Suprapubic skin (tissue), 4 donors: ENCODE measurements around the gene MUC5AC. TPM values are rescaled to one million over a fixed set of nuclear protein-coding genes. Genes with fewer than 3 reads are reported as not detected.

Source experiments
- DNase-seq, 2 donors: peaks; one replicate each; pipeline ENCODE4 v3.0.0-alpha.2; 2019; ENCODE audit warnings: low spot score in 2 of 2
- H3K27ac ChIP-seq: fragments of 200-600 bp; sonication (generic); one replicate; pipeline ENCODE4 v1.5.1; 2019
- H3K27me3 ChIP-seq: fragments of 200-600 bp; sonication (generic); one replicate; pipeline ENCODE4 v1.5.1; 2019
- H3K36me3 ChIP-seq: fragments of 200-600 bp; sonication (generic); one replicate; pipeline ENCODE4 v1.5.1; 2019
- H3K4me1 ChIP-seq: fragments of 200-600 bp; sonication (generic); one replicate; pipeline ENCODE4 v1.5.1; 2019
- H3K4me3 ChIP-seq: fragments of 200-600 bp; sonication (generic); one replicate; pipeline ENCODE4 v1.5.1; 2019; ENCODE audit warnings: mild to moderate bottlenecking
- H3K9me3 ChIP-seq: fragments of 200-600 bp; sonication (generic); one replicate; pipeline ENCODE4 v1.5.1; 2019
- EP300 ChIP-seq: sonication (generic); formaldehyde crosslinking; IDR thresholded peaks from one replicate; pipeline ENCODE4 v1.6.1; 2017; ENCODE audit warnings: antibody characterized with exemption
- POLR2A ChIP-seq, 2 donors: fragments of 450-650 bp; IDR thresholded peaks; one replicate each; pipeline ENCODE4 v1.6.1; 2017; ENCODE audit warnings: antibody characterized with exemption in 2 of 2, mild to moderate bottlenecking in 2 of 2, moderate library complexity in 2 of 2
- POLR2AphosphoS5 ChIP-seq, 3 donors: sonication (generic); formaldehyde crosslinking; IDR thresholded peaks; one replicate each; pipeline ENCODE4 v1.6.1; 2017; ENCODE audit warnings: antibody characterized with exemption in 3 of 3
- WGBS: methylation state at CpG from one replicate; pipeline ENCODE4 v1.1.5; 2018; 5-methylcytosine and 5-hydroxymethylcytosine counted together
- total RNA-seq, 4 donors: library from RNA; depleted of rRNA; stranded (reverse); fragments of >200 nt; gene quantifications; one replicate each; pipeline ENCODE4 v1.1.0, GENCODE V29; 2016
- TF ChIP-seq, protein P1 (sequence below), 2 donors: fragments of 200-600 bp in 1 of 2; fragments of 450-650 bp in 1 of 2; sonication (generic) in 1 of 2; IDR thresholded peaks; one replicate each; pipeline ENCODE4 v1.5.1; 2016 to 2019; ENCODE audit warnings: antibody characterized with exemption in 2 of 2, mild to moderate bottlenecking in 1 of 2, moderate library complexity in 1 of 2

Gene MUC5AC
- total RNA-seq, 4 donors from 2014 or later, result not detected

- Histone ChIP-seq H3K4me1 (peaks cover 21% of the 10 kb centered on the region), H3K27ac (no peak overlapping the region), H3K9me3 (no peaks in the 10 kb centered on the region), H3K4me3 (no peak overlapping the region), H3K27me3 (peaks cover 86% of the 10 kb centered on the region), H3K36me3 (no peaks in the 10 kb centered on the region)
- DNase-seq, result no peak
- no peak for TF ChIP-seq POLR2AphosphoS5 (IDR thresholded peaks at IDR 0.05)
- WGBS, result 84% methylated on average over 4 of the region's 4 CpGs
Measured at GRCh38 chr11:1201395-1202153, 43.8 kb downstream of the MUC5AC start.

DNA sequence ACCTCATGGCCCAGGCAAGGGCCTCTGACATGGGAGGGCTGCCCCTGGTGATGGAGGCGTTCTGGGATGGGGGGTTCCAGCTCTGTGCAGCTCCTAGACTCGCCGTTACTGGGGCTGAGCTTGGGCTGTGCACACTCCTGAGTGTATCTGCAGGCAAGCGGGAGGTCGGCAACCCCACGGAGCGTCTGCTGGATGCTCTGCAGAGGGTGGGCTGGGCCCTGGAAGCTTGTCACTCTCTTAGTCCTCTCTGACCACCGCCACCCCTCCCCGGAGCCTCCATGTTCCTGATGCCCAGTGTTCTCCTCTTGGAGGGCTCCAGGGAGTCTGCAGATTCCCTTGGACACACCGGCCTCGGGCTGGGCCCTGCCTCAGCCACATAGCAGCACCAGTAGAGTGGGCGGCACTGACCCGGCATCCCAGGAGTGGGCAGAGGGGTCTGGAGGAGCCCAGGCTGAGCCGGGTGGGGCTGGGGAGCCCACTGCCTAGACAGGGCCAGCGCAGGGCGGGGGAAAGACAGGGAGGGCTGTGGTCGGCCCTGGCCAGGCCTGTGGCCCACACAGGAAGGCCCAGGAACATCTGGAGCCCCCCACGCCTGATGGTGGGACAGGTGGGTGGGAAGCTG, 44.5 kb downstream of the MUC5AC start:
- Histone ChIP-seq H3K36me3 (no peaks in the 10 kb centered on the region), H3K4me1 (peaks cover 21% of the 10 kb centered on the region), H3K9me3 (no peaks in the 10 kb centered on the region), H3K4me3 (no peak overlapping the region), H3K27me3 (peaks cover 85% of the 10 kb centered on the region), H3K27ac (no peak overlapping the region)
- WGBS, result 18% methylated on average over 11 of the region's 18 CpGs
- no peak for TF ChIP-seq POLR2AphosphoS5 (IDR thresholded peaks at IDR 0.05)
- TF ChIP-seq, protein P1, sequence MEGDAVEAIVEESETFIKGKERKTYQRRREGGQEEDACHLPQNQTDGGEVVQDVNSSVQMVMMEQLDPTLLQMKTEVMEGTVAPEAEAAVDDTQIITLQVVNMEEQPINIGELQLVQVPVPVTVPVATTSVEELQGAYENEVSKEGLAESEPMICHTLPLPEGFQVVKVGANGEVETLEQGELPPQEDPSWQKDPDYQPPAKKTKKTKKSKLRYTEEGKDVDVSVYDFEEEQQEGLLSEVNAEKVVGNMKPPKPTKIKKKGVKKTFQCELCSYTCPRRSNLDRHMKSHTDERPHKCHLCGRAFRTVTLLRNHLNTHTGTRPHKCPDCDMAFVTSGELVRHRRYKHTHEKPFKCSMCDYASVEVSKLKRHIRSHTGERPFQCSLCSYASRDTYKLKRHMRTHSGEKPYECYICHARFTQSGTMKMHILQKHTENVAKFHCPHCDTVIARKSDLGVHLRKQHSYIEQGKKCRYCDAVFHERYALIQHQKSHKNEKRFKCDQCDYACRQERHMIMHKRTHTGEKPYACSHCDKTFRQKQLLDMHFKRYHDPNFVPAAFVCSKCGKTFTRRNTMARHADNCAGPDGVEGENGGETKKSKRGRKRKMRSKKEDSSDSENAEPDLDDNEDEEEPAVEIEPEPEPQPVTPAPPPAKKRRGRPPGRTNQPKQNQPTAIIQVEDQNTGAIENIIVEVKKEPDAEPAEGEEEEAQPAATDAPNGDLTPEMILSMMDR (IDR thresholded peaks at IDR 0.05), result no peak
- no peak for TF ChIP-seq POLR2A (IDR thresholded peaks at IDR 0.05)
- TF ChIP-seq EP300, result no peak
- peak; percentile 54 to 71 for DNase-seq

DNA sequence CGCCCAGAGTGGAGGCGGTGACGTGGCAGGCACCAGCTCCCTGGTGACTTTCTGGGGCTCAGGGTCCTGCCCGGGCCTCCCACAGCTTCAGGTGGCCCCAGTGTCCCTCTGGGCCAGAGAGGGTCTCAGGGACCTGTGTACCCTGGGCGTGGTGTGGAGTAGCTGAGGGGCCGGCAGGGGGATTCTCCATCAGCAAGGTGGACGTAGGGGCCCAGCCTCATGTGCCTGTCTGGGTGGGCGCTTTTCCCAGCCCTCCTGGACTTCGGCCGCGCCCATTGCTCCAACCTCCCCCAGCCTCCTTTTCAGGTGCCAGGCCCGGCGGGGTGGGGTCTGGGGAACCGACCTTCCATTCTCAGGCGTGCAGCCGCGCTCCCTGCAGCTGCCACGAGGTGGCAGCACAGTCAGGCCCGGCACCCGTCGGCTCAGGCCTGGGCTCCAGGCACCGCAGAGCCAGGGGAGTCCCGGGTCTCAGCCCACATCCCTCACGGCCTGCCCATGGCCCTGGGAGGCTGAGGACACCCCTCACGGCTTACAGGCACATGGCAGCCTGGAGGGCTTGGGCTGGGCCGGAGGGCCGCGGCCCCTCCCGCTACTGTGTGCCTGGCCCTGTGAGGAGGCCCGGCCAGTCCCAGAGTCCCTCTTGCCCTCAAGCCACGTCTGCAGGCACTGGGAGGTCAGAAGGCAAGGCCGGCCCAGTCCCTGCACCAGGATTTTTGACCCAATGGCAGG, 45.2 kb downstream of the MUC5AC start:
- no CpG with 5 or more reads among the region's 32 CpGs for WGBS

GRCh38 chr11:1203505-1204271, 45.9 kb downstream of the MUC5AC start:
- WGBS, result 20% methylated on average over 1 of the region's 30 CpGs
- peak; percentile 61 to 76 for DNase-seq

More for the DNA sequence above, 45.2 kb downstream of the MUC5AC start:
- H3K9me3 ChIP-seq, result no peaks in the 10 kb centered on the region
- TF ChIP-seq, protein P1 (IDR thresholded peaks at IDR 0.05), result peak; percentile 67 to 97
- TF ChIP-seq EP300 (no peak), POLR2A (IDR thresholded peaks at IDR 0.05) (no peak), POLR2AphosphoS5 (IDR thresholded peaks at IDR 0.05) (no peak)
- H3K4me1 ChIP-seq, result peaks cover 21% of the 10 kb centered on the region
- no peaks in the 10 kb centered on the region for H3K36me3 ChIP-seq
- peak; percentile 64 to 80 for DNase-seq
- no peak overlapping the region for H3K27ac ChIP-seq
- H3K27me3 ChIP-seq, result peaks cover 78% of the 10 kb centered on the region
- no peak overlapping the region for H3K4me3 ChIP-seq

More at GRCh38 chr11:1203505-1204271, 45.9 kb downstream of the MUC5AC start:
- Histone ChIP-seq H3K4me3 (no peak overlapping the region), H3K36me3 (no peaks in the 10 kb centered on the region), H3K27ac (no peak overlapping the region), H3K9me3 (no peaks in the 10 kb centered on the region), H3K27me3 (peaks cover 70% of the 10 kb centered on the region), H3K4me1 (peaks cover 21% of the 10 kb centered on the region)
- no peak for TF ChIP-seq POLR2A (IDR thresholded peaks at IDR 0.05)
- no peak for TF ChIP-seq POLR2AphosphoS5 (IDR thresholded peaks at IDR 0.05)
- no peak for TF ChIP-seq EP300
- TF ChIP-seq, protein P1 (IDR thresholded peaks at IDR 0.05), result no peak
